ENCODE data around the gene NCOA7.

Gene NCOA7, protein sequence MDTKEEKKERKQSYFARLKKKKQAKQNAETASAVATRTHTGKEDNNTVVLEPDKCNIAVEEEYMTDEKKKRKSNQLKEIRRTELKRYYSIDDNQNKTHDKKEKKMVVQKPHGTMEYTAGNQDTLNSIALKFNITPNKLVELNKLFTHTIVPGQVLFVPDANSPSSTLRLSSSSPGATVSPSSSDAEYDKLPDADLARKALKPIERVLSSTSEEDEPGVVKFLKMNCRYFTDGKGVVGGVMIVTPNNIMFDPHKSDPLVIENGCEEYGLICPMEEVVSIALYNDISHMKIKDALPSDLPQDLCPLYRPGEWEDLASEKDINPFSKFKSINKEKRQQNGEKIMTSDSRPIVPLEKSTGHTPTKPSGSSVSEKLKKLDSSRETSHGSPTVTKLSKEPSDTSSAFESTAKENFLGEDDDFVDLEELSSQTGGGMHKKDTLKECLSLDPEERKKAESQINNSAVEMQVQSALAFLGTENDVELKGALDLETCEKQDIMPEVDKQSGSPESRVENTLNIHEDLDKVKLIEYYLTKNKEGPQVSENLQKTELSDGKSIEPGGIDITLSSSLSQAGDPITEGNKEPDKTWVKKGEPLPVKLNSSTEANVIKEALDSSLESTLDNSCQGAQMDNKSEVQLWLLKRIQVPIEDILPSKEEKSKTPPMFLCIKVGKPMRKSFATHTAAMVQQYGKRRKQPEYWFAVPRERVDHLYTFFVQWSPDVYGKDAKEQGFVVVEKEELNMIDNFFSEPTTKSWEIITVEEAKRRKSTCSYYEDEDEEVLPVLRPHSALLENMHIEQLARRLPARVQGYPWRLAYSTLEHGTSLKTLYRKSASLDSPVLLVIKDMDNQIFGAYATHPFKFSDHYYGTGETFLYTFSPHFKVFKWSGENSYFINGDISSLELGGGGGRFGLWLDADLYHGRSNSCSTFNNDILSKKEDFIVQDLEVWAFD

DNA sequence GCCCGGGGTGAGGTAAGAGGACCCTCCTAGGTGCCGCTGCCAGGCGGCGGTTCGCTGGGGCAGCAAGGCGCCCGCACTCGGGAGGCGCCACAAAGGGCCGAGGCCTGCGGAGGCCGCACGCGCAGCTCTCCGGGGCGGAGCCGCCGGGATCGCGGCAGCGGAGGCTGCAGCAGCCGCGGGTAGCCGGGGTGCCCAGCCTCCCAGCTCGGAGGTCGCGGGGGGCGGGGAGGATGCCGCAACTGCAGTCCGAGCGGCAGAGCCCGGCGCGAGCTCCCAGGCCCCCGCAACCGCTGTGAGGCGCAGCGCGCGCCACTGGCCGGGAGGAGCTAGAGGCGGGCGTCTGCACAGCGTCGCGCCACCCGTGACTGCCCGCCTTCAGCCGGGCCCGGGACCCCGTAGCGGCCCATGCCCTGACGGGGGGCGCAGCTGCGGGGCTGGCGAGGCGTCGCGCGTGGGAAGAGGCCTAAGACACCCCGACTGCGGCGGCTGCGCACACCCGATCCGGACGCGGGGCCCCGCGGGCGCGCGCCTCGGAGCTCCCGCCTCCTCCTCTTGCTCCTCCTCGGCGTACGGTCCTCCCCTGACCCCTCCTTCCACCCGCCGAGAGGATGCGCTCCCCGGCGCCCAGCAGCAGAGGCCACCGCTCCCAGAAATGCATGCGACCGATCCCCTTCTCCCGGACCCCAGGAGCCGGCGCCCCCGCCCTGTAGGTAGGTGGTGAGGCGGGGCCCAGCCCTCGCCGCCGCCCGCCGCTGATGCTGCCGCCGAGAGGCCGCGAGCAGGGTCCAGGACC lies at the start of gene NCOA7:
Gene NCOA7 (plus strand): TSS at position 603 of the 793 bp plus-strand sequence. CDS start 24,395 bp downstream, outside the sequence.
- DNase-seq: peak; percentile 71 to 75

DNA sequence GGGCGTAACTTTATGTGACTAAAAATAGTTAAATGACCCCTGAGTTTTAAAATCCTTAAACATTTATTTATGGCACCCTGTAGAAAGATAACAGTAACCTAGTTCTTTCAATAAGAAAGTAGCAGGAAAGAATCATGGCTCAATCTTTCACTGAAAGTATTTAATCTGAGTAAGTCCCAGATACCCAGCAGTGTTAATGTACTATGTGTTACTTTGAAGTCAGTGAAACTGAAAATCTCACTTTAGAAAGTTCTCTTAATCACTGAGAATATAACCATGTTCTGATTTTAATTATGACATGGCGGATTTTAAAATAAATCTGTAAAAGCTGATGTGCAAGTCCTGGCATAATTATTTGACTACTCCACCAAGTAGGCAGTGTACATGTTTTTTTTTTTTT lies 49.4 kb upstream of the NCOA7 start:
- no peak for DNase-seq

DNA sequence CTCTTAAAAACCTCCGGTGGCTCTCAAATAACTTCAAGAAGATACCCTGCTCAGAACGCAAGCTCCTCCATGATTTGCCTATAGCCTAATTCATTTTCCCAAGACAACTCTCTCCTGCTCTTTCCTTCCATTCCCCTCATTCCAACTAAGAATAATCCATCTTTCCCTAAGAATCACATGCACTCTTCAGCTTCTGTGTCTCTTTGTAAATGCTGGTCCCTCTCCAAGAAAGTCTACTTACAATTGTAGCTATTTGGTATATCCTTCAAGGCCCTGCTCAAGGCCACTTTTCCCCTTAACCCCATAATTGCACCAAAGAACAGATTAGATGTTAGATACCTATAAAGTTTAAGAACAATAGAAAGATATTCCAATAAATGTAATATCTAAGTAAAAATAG lies 48.7 kb upstream of the NCOA7 start:
- DNase-seq: no peak

DNA sequence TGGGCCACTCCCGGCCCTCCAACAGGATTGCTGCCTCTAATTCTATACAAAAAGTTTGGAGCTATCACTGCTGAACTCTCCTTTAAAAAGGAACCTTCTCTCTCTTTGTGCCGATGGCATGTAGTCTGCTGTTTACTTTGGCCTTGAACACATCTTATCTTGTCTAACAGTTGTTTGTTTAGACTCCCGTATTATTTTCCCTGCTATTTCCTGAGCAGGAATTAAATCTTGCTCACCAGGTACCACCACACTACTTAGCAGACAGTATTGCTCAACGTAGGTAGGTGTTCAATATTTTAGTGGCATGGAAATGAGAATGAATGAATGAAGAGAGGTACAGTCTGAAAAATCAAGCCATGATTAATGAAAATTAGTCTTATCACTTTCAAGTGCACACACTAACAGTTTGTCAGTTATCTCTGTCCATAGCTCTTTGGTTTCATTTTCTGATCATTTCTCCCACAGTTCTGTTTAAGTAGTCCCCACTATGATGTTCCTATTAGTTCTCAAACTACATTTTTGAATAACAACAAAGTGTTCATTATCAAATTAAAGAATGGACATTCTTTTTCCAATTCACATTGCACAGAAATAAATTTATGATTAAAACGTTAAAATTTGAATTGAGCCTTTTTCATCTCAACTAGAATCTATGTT lies 48.2 kb upstream of the NCOA7 start:
- DNase-seq: no peak

DNA sequence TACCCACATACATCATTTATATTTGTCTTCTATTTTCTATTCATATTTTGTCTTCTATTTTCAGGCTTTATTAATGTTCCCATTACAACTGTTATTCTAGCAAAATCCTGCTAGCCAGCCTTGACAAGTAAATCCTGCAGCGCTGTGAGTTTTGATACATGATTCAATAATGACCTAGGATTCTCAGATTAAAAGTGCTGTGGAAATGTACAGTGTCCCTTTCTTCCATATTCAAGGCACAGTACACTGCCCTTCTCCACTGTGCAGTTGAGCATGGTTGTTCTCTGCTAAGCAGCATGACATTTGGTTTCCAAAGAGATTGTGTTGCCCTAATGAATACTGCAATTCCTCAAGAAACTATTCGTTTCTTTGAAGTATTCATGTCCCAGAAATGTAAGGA lies 47.2 kb upstream of the NCOA7 start:
- no peak for DNase-seq

DNA sequence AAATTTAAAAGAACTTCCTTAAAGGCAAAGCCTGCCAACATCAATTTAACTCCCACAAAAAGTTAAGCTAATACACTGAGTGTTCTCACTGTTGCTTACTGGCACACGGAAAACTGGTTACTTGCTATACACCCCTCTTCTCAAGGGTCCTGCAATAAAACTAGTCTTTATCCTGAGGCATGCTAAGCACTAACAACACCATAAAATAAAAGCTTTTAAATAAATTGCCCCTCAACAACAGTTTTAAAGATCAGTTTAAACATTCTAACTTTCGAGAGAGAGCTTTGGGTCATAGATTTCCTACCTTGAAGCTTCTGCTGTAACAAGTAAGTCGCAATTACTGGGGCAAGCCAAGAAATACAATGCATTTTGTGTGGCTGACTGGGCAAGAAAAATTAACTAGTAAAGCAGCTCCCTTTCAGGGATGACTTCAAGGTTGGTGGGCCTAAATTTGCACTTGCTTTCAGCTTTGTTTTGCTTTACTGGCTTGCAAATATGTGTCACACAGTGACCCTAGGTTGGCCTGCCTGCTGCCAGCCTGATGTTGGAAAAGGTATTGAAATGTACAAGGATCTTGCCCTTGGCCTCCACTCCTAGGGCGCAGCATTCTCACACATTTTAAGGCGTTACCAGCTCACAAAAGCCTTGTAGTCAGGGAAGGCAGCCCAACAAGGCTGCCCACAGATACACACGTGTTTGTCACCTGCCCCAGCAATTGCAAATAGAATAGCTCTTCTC lies 45.3 kb upstream of the NCOA7 start:
- no peak for DNase-seq

DNA sequence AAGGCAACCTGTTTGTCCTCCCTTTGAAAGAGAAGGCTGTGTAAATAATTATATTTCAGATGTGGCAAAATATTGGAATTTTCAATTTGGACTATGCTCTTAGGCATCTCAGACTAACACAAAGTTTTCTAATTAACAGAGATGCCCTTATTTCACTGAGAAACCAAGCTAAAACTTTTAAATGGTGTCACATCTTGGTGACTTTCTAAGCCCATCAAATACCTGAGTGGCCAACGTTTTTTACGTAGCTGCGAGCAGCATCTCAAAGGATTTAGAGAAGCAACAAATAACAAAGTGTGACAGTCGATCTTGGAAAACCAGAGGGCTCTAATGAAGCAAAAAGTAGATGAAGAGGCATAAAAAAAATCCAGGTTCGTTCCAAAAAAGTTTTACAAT lies 44.7 kb upstream of the NCOA7 start:
- DNase-seq: no peak

DNA sequence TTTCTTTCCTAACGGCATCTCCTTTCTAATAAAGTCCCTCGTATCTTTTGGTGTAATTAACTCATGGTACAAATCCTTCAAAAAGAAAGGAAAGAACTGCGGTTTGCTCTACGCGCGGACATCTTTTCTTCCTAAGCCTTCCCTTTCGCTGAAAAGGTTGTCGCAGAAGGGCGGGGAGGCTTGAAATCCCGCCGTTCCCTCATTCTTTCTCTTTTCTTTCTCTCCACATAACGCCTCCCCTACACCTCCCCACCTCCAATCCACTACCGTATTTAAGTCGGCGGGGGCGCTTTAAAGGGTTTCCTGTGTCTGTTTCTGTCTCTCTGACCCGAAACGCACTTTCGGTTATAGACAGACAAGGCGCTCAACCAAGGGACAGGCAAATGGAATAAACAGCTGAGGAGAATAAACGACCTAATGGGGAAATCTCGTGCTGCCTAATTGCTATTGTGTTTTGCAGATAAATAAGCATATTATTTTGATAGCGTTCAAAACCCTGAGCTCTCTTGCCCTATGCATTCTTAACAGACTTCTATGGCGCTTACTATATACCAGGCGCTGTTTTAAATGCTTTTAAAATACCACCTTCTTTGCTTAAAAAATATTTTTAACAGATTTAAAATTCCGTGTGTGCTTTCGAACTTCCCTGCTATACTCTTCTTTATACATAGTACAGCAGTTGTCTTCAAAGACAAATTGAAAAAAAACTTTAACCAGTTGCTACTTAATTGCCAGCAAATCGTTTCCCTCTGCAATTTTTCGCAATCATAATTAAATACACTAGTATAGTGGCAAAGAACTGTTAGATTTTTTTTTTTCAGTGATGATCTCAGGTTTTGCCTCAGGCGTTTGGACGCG lies 43.8 kb upstream of the NCOA7 start:
- peak; percentile 72 to 73 for DNase-seq

DNA sequence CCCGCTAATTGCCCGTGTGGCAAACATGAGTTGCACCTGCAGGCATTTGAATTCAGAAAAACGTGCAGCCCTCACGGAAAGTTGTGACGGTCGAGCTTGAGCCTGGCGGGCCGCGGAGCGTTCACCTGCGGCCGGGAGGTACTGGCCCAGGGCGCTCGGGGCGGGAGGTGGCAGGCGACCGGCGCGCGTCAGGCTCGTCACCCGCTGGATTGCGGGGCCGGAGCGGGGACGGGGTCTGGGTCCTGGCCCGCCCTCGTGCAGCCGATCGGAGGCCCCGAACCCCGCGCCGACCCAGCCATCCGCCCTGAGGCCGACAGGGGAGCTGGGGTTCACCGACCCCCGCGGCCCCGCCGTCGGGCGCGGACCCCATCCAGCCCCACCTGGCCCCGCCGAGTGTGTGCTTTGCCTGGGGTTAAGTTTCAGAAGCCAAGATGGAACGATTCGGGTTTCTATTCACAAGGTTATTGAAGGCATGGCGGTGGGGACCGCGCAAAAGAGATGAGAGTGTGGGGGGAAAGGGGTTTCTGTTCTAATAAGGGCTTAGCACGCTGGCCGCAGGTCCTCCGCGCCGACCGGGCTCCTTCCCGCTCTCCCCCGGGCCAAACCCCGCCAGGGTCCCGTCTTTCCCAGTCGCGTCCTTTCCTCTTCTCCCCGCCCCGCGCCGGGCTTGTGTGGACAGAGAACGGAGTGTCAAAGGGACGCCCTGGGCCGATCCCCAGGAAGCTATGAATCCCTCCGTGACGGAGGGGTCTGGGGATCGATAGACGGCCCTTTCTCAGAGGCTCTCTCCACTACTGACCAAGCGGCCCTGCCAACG lies 43.0 kb upstream of the NCOA7 start:
- DNase-seq: peak; percentile 17 to 28

DNA sequence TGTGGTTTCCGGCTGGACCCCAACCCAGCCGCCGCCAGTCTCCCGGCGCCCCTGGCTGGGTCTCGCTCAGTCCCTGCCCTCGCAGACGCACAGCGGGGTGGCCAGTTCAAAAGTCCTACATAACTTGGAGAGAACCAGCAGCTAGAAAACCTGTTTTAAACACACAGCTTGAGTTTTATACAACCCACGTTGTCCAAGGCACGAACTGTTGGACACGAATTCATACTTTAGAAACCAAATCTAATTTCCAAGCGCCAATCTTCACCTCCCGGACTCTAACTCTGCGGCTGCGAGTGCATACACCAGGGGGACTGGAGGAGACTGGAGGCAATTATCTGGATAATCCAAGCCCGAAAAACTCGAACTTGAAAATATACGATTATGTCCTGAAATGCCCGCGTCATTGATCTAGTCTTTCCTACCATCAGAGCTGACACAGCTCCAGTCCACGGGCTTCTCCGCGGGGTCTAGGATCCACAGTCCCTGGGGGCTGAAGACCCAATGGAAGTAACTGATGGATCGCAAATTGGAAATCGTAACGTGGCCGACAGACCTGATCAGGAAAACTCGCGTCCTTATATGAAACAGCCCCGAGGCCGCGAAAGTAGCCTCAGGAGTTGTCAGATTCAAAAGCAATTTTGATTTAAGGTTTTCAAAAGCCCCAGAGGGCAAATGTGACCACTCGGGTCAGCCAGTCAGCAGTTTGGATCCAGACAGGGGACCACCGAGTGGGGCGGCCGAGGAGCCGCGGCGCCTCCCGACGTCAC lies 42.2 kb upstream of the NCOA7 start:
- peak; percentile 8 to 9 for DNase-seq

DNA sequence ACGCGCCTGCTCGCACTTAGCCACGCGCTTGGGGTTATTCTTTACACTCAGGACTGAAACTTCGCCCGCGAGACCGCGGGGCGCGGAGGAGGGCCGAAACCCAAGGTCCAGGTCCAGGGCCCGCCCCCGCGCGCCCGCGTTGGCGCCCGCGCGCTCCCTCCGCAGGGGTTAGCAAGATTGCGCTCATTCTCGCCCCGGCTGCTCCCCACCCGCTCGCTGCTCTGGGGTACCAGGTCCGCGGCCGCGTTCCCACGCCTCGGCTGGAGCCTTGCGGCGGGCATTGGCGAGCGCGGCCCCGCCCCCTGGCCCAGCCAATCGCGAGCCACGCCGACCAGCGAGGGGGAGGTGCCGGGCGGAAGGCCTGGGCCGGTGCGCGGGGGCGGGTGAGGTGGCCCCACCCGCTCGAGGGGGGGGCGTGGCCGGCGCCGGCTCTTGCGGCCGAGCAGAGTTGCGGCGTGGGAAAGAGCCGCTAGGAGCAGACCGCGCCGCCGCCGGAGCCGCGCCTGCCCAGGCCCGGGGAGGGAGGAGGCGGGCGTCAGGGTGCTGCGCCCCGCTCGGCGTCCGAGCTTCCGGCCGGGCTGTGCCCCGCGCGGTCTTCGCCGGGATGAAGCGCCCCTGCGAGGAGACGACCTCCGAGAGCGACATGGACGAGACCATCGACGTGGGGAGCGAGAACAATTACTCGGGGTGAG lies 41.4 kb upstream of the NCOA7 start, which contains the start of gene HEY2:
Gene HEY2 (plus strand): TSS at position 460 of the 692 bp plus-strand sequence. CDS start 145 bp downstream, at position 605.
- peak; percentile 78 to 84 for DNase-seq

DNA sequence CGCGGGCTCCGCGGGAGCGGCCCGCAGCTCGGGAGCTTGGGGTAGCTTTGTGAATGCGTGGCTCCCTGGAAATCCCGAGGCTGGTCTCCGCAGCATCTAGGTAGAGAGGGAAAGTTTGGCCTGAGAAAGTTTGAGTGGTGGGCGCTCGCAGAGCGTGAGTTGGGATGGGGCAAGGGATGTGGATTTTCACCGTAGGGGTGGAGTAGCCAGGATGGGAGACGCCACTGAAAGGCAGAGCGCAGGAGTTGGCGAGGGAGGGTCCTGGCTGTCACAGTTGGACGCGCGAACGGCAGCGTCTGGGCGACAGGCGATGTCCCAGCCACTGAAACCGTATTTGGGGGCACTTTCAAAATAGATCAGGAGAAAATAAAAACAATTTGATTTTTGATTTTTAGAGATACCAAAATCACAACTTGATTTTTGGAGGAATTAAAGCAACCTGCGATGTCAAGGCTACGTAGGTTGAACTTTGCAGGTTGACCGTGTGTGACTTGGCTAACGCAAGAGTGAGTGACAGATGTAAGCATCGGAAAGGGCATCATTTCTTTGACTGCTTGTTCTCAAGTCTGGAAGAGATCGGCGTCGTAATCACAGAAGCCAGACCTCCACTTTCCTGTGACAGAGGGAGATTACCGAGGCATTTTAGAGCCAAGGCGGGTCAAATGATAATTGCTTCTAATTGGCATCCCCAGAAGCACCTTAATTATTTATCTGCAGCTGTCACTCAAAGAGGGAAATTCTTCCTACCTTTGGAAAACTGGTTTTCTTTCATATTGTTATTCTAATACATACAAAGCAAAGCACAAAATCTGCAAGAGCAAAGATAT lies 40.7 kb upstream of the NCOA7 start:
- DNase-seq: peak in 1 of 2 donors; percentile 7

DNA sequence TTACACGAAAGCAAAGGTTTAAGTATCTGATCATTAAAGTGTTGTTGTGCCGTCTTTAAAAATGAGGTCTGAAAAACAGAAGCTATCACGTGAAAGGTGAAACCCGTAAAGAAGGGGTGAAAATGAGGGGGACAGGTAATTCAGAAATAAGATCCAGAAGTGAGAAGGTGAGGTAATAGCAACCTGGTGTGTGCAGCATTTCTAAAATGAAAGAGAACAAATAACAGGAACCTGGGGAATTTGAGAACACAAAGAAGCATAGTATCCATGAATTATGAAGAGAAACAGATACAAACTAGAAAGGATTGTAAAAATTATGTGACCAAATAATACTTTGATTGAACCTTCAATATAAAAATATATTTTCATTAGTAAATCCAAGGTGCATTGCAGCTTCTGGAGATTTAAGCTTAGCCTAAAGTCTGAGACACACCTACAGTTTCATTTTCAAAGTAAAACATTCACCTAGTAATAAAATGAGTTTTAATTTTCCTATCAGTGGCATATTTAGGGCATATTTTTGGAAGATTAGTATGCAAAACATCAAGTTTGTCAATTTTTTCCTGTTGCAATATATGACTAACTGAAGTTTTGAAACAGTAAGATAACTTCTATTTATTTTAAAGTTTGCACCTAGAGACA lies 39.9 kb upstream of the NCOA7 start:
- DNase-seq: no peak

DNA sequence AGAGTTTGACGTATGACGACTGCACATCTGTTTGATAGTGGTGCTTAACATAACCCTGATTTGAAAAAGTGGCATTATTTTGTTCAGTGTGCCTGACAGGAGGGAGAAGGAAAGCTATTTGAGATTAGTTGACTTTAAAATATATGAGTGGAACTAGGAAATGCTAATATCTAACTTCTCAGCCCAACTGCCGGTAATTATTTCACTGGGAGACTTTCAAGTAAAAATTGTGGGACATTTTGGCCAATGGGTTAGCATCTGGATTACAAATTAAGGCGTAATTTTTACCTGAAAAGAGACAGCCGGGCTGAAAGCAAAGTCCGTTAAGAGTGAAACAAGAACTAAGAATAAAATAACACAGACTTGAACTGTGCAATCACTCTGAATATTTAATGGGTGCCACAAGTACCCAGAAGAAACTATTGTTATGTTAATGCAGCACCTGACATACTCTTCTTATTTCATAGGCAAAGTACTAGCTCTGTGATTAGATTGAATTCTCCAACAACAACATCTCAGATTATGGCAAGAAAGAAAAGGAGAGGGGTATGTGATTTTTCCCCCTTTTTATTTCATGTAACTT lies 39.3 kb upstream of the NCOA7 start:
- no peak for DNase-seq

DNA sequence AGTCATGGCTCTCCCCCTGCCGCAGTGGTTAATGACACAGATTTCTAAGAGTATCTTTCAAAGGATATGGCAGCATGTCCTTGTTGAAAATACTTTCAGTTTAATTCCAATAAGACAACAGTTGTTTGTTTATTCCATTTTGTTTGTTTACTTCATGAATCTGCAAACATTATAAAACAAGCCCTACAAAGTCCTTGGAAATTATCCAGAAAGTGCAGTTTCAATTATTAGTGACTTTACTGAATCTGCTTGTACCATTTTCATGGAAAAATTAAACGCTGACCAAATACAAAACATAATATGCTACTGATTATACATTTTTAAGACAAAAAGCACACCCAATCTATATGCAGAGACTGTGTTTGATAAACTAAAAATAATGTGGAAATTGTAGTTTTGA lies 38.0 kb upstream of the NCOA7 start:
- DNase-seq: no peak

DNA sequence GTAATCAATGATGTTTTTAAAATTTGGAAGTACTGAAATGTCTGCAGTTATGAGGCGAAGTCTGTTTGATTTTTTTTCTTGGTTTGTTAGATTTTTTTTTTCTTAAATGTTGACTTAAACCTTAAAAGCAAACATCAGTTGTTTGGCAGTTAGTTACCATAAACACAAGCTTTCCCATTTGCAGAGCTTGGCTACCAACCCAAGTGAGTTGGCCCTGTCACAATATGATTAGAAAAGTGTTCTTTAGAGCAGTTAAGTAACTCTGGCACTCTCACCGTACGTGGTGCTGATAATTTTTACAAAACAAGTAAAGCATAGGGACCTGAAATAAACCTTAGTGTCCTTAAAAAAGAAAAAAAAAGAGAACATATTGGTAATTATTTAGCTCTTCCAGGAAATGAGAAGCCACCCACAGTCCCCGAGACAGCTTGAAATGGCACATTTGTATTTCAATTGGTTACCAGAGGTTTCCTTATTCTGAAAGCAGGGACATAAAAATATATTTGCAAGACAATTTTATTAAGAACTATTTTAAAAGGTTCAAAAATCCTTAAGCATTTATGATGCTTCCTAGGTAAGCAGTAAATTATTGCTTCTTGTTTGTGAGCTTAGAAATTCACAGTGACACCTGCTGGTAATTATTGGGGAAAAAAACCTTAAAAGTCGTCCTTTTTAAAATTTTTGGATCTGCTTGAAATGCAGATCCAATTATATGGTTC lies 37.4 kb upstream of the NCOA7 start:
- DNase-seq: no peak

Data from activated CD4-positive, alpha-beta T cell treated with anti-CD3 and anti-CD28 coated beads for 4 hours (primary cell).